Epithelial cell of esophagus (primary cell): ENCODE measurements around the gene SOX18.

Experiments used
- DNase-seq: peaks from one replicate; pipeline ENCODE4 v3.0.0; 2010; ENCODE audit warnings: low read depth
- H3K4me3 ChIP-seq: 2 replicates; pipeline ENCODE4 v1.5.1; 2011; ENCODE audit warnings: mild to moderate bottlenecking, low read length, control low read depth
- TF ChIP-seq, protein P1 (sequence below): IDR thresholded peaks from 2 replicates; pipeline ENCODE4 v1.5.1; 2011; ENCODE audit warnings: low read depth, mild to moderate bottlenecking, low read length, control low read depth, inconsistent platforms; ENCODE audit not compliant: insufficient read depth; ENCODE audit errors: missing control alignments

Gene SOX18

GRCh38 chr20:64083804-64084684 lies 34.6 kb upstream of the SOX18 start, which contains the start of gene LKAAEAR1:
Gene LKAAEAR1 (minus strand): TSS chr20:64084398. CDS start chr20:64084219, 179 bp downstream.
- TF ChIP-seq, protein P1, sequence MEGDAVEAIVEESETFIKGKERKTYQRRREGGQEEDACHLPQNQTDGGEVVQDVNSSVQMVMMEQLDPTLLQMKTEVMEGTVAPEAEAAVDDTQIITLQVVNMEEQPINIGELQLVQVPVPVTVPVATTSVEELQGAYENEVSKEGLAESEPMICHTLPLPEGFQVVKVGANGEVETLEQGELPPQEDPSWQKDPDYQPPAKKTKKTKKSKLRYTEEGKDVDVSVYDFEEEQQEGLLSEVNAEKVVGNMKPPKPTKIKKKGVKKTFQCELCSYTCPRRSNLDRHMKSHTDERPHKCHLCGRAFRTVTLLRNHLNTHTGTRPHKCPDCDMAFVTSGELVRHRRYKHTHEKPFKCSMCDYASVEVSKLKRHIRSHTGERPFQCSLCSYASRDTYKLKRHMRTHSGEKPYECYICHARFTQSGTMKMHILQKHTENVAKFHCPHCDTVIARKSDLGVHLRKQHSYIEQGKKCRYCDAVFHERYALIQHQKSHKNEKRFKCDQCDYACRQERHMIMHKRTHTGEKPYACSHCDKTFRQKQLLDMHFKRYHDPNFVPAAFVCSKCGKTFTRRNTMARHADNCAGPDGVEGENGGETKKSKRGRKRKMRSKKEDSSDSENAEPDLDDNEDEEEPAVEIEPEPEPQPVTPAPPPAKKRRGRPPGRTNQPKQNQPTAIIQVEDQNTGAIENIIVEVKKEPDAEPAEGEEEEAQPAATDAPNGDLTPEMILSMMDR, result no peak
- no peak for DNase-seq
- peak within 1 kb of the TSS; percentile 27 for H3K4me3 ChIP-seq

DNA sequence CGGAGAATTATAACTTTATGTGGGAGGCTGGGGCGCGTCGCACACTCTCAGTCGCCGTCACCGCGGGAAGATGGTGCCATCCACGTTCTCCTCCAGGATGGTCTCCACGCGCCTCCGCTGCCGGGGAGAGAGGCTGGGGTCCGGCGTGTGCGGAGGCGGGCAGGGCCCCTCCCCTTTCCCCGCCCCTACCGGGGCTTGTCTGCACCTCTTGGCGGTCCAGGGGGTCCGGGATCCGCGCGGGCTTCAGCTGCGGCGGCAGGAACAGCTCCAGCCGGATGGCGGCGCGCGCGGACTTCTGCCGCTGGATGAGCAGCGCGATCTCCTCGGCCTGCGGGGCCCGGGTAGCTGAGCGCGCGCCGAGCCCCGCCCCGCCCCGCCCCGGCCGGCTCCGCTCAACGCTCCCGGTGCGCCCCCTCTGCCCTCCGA lies 34.0 kb upstream of the SOX18 start:
- TF ChIP-seq, protein P1, result peak; percentile 39
- DNase-seq, result peak; percentile 82
- peak overlapping the region; percentile 27 for H3K4me3 ChIP-seq

GRCh38 chr20:64082820-64083377 lies 33.5 kb upstream of the SOX18 start:
- no peak overlapping the region for H3K4me3 ChIP-seq
- no peak for DNase-seq
- TF ChIP-seq, protein P1, result no peak

- TF ChIP-seq, protein P1, result no peak
- DNase-seq, result no peak
- H3K4me3 ChIP-seq, result no peak overlapping the region
Measured at GRCh38 chr20:64082126-64082731, 32.8 kb upstream of the SOX18 start.

DNA sequence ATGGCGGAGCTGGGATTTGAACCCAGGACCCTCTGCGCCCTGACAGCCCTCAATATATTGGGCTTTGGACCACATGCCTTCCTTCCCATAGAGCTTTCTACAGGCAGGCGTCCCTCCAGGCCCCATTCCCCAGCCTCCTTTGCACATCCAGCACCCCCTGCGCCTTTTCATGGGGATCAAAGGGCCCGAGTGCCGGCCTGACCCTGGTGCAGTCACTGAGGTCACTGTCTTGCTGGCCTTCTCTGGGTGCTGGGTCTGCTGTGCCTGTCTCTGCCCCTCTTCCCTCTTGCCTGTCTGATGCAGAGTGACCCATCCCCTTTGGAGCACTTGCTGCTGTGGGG lies 32.2 kb upstream of the SOX18 start:
- TF ChIP-seq, protein P1, result no peak
- no peak overlapping the region for H3K4me3 ChIP-seq
- DNase-seq, result no peak

- H3K4me3 ChIP-seq, result no peak overlapping the region
- no peak for DNase-seq
- TF ChIP-seq, protein P1, result no peak
Measured at GRCh38 chr20:64080813-64081623, 31.6 kb upstream of the SOX18 start.
